GM23248 (cell line): ENCODE data around the gene CATSPER1. TPM values are rescaled to one million over a fixed set of nuclear protein-coding genes. Genes with fewer than 3 reads are reported as not detected.

ENCODE experiments used
- DNase-seq: peaks from one replicate; pipeline ENCODE4 v3.0.0-alpha.2; 2015
- H2AFZ ChIP-seq: fragments of 200-600 bp; sonication (generic); 2 replicates; pipeline ENCODE4 v1.6.1; 2016; ENCODE audit warnings: antibody characterized with exemption
- H3F3A ChIP-seq: fragments of 200-600 bp; sonication (generic); 2 replicates; pipeline ENCODE4 v1.6.1; 2016; ENCODE audit warnings: mild to moderate bottlenecking, antibody characterized with exemption, mixed run types; ENCODE audit not compliant: insufficient read depth
- H3K27ac ChIP-seq: fragments of 200-600 bp; sonication (generic); 2 replicates; pipeline ENCODE4 v1.5.1; 2016; ENCODE audit warnings: mild to moderate bottlenecking
- H3K27me3 ChIP-seq: fragments of 200-600 bp; sonication (generic); replicated peaks from 2 replicates; pipeline ENCODE4 v1.6.1; 2016; ENCODE audit warnings: mild to moderate bottlenecking; ENCODE audit not compliant: insufficient read depth
- H3K36me3 ChIP-seq: fragments of 200-600 bp; sonication (generic); 2 replicates; pipeline ENCODE4 v1.6.1; 2016; ENCODE audit warnings: low read depth, mild to moderate bottlenecking
- H3K4me1 ChIP-seq: fragments of 200-600 bp; sonication (generic); 2 replicates; pipeline ENCODE4 v1.6.1; 2016; ENCODE audit warnings: mild to moderate bottlenecking; ENCODE audit not compliant: insufficient read depth
- H3K4me2 ChIP-seq: fragments of 200-600 bp; sonication (generic); one replicate; pipeline ENCODE4 v1.6.1; 2016; ENCODE audit warnings: mild to moderate bottlenecking; ENCODE audit not compliant: unreplicated experiment
- H3K4me3 ChIP-seq: fragments of 200-600 bp; sonication (generic); 2 replicates; pipeline ENCODE4 v1.5.1; 2016; ENCODE audit warnings: mild to moderate bottlenecking
- H3K79me2 ChIP-seq: fragments of 200-600 bp; sonication (generic); 2 replicates; pipeline ENCODE4 v1.6.1; 2016; ENCODE audit warnings: mild to moderate bottlenecking; ENCODE audit not compliant: insufficient read depth
- H3K9ac ChIP-seq: fragments of 200-600 bp; sonication (generic); 2 replicates; pipeline ENCODE4 v1.6.1; 2016; ENCODE audit warnings: mild to moderate bottlenecking
- H3K9me2 ChIP-seq: fragments of 200-600 bp; sonication (generic); 2 replicates; pipeline ENCODE4 v1.6.1; 2016; ENCODE audit warnings: mixed run types, mild to moderate bottlenecking, moderate library complexity; ENCODE audit not compliant: insufficient read depth
- H3K9me3 ChIP-seq: fragments of 200-600 bp; sonication (generic); one replicate; pipeline ENCODE4 v1.6.1; 2017; ENCODE audit warnings: low read depth
- H4K20me1 ChIP-seq: fragments of 200-600 bp; sonication (generic); 2 replicates; pipeline ENCODE4 v1.6.0; 2016; ENCODE audit not compliant: insufficient read depth
- EZH2 ChIP-seq: fragments of 200-600 bp; sonication (generic); IDR thresholded peaks from 2 replicates; pipeline ENCODE4 v1.6.1; 2018; ENCODE audit warnings: antibody characterized with exemption, mild to moderate bottlenecking; ENCODE audit not compliant: insufficient read depth, poor library complexity, severe bottlenecking
- EZH2phosphoT487 ChIP-seq: fragments of 200-600 bp; sonication (generic); IDR thresholded peaks from 2 replicates; pipeline ENCODE4 v1.6.1; 2018; ENCODE audit warnings: antibody characterized with exemption, moderate library complexity, mild to moderate bottlenecking, low read depth; ENCODE audit not compliant: insufficient read depth
- WGBS, 2 experiments: methylation state at CpG; one replicate each; pipeline ENCODE4 v1.1.6; 2015 to 2017; ENCODE audit warnings: low lambda C conversion rate in 2 of 2, low coverage in 1 of 2; ENCODE audit errors: missing lambda C conversion rate in 2 of 2; 5-methylcytosine and 5-hydroxymethylcytosine counted together
- in situ Hi-C: fragments of 300-500 bp; cut with MboI; formaldehyde crosslinking; loops from 2 replicates; pipeline ENCODE4 v1.15.0; 2020
- polyA plus RNA-seq: library from polyadenylated mRNA; unstranded; fragments of >200 nt; fragmentation: Nextera tagmentation; extraction: Ambion mirVana; gene quantifications from 2 replicates; pipeline ENCODE4 v1.2.1, GENCODE V29; 2016
- total RNA-seq: library from RNA; depleted of rRNA; stranded (reverse); fragments of >200 nt; shearing (Covaris generic); gene quantifications from 2 replicates; pipeline ENCODE4 v1.2.3, GENCODE V29; 2014

Gene CATSPER1
- total and polyA plus RNA-seq, 2 experiments from 2014 or later = 1.7 TPM; not detected in 1

GRCh38 chr11:66047541-66048365, 21.5 kb upstream of the CATSPER1 start:
- DNase-seq = no peak
- in situ Hi-C loops = no loop called here
- 72 to 83% methylated on average over 11 of the region's 11 CpGs for WGBS, 2 experiments

GRCh38 chr11:66046901-66047300, 20.6 kb upstream of the CATSPER1 start:
- H3K4me2 ChIP-seq = no peak overlapping the region
- DNase-seq = no peak
- no peaks in the 10 kb centered on the region for H3K27me3 ChIP-seq
- peaks cover 7% of the 10 kb centered on the region for H3K4me1 ChIP-seq
- H3K27ac ChIP-seq = no peak overlapping the region
- no peaks in the 10 kb centered on the region for H3K9me2 ChIP-seq
- H3K36me3 ChIP-seq = no peaks in the 10 kb centered on the region
- H2AFZ ChIP-seq = no peak overlapping the region
- TF ChIP-seq EZH2phosphoT487 = no peak
- TF ChIP-seq EZH2 = no peak
- H3K9me3 ChIP-seq = no peaks in the 10 kb centered on the region
- no peak overlapping the region for H3K4me3 ChIP-seq
- H3F3A ChIP-seq = peaks cover 10% of the 10 kb centered on the region; the same call in 1 of the 2 replicates
- no peaks in the 10 kb centered on the region for H4K20me1 ChIP-seq
- WGBS, 2 experiments = 92 to 97% methylated on average over 3 of the region's 3 CpGs
- no peaks in the 10 kb centered on the region for H3K79me2 ChIP-seq
- in situ Hi-C loops = no loop called here
- no peak overlapping the region for H3K9ac ChIP-seq

More at GRCh38 chr11:66047541-66048365, 21.5 kb upstream of the CATSPER1 start:
- H3K4me1 ChIP-seq = peaks cover 7% of the 10 kb centered on the region
- H3K79me2 ChIP-seq = peaks cover 6% of the 10 kb centered on the region
- H3K27me3 ChIP-seq = no peaks in the 10 kb centered on the region
- no peaks in the 10 kb centered on the region for H3K36me3 ChIP-seq
- H3K4me2 ChIP-seq = no peak overlapping the region
- no peak overlapping the region for H3K9ac ChIP-seq
- no peaks in the 10 kb centered on the region for H3K9me2 ChIP-seq
- H3F3A ChIP-seq = peaks cover 10% of the 10 kb centered on the region; the same call in 1 of the 2 replicates
- TF ChIP-seq EZH2phosphoT487 (no peak), EZH2 (no peak)
- no peak overlapping the region for H3K27ac ChIP-seq
- no peaks in the 10 kb centered on the region for H3K9me3 ChIP-seq
- H2AFZ ChIP-seq = no peak overlapping the region
- no peak overlapping the region for H3K4me3 ChIP-seq
- no peaks in the 10 kb centered on the region for H4K20me1 ChIP-seq

GRCh38 chr11:66045177-66045639, 18.9 kb upstream of the CATSPER1 start:
- H3K4me2 ChIP-seq = no peak overlapping the region

GRCh38 chr11:66044757-66045156, 18.5 kb upstream of the CATSPER1 start:
- no peaks in the 10 kb centered on the region for H3K79me2 ChIP-seq
- in situ Hi-C loops = no loop called here
- no peaks in the 10 kb centered on the region for H4K20me1 ChIP-seq
- DNase-seq = no peak
- no peak overlapping the region for H3K4me3 ChIP-seq
- no peaks in the 10 kb centered on the region for H3K36me3 ChIP-seq
- no peak overlapping the region for H3K4me2 ChIP-seq
- no peak overlapping the region for H3K9ac ChIP-seq
- H3K27me3 ChIP-seq = no peaks in the 10 kb centered on the region
- H2AFZ ChIP-seq = no peak overlapping the region
- H3K4me1 ChIP-seq = no peaks in the 10 kb centered on the region
- H3K9me3 ChIP-seq = no peaks in the 10 kb centered on the region
- no peaks in the 10 kb centered on the region for H3F3A ChIP-seq
- 53 to 62% methylated on average over 6 of the region's 6 CpGs for WGBS, 2 experiments
- TF ChIP-seq EZH2phosphoT487 (no peak), EZH2 (no peak)
- H3K9me2 ChIP-seq = no peaks in the 10 kb centered on the region
- H3K27ac ChIP-seq = no peak overlapping the region

More at GRCh38 chr11:66045177-66045639, 18.9 kb upstream of the CATSPER1 start:
- H4K20me1 ChIP-seq = no peaks in the 10 kb centered on the region
- 15 to 17% methylated on average over 11 of the region's 11 CpGs for WGBS, 2 experiments
- in situ Hi-C loops = no loop called here
- no peak overlapping the region for H3K4me3 ChIP-seq
- peak; percentile 88 for DNase-seq
- TF ChIP-seq EZH2phosphoT487 = no peak
- no peak for TF ChIP-seq EZH2
- no peak overlapping the region for H3K27ac ChIP-seq
- no peaks in the 10 kb centered on the region for H3K4me1 ChIP-seq
- no peaks in the 10 kb centered on the region for H3K27me3 ChIP-seq
- H3K9me3 ChIP-seq = no peaks in the 10 kb centered on the region
- no peaks in the 10 kb centered on the region for H3K9me2 ChIP-seq
- H3K9ac ChIP-seq = no peak overlapping the region
- no peaks in the 10 kb centered on the region for H3F3A ChIP-seq
- H2AFZ ChIP-seq = no peak overlapping the region
- no peaks in the 10 kb centered on the region for H3K36me3 ChIP-seq
- no peaks in the 10 kb centered on the region for H3K79me2 ChIP-seq
